ENCODE measurements around the gene FGFBP1. TPM values are rescaled to one million over a fixed set of nuclear protein-coding genes. Genes with fewer than 3 reads are reported as not detected.

The FGFBP1 gene
- total and polyA plus RNA-seq, 2 experiments from 2014 or later: not detected

- H3K27ac ChIP-seq: no peak overlapping the region
- no peaks in the 10 kb centered on the region for H3K4me1 ChIP-seq (ENCODE audit: low read depth)
- no peak for TF ChIP-seq CTCF (IDR thresholded peaks at IDR 0.05; ENCODE audit: low read depth, low read length)
- peak in 1 of 2 donors; percentile 12 for DNase-seq (ENCODE audit: low read depth in 1 of 2, low spot score in 1 of 2)
- H3K4me3 ChIP-seq: no peak overlapping the region
- H3K27me3 ChIP-seq: no peaks in the 10 kb centered on the region
- H3K9me3 ChIP-seq (ENCODE audit: low read depth): no peaks in the 10 kb centered on the region
- H3K36me3 ChIP-seq: no peaks in the 10 kb centered on the region
Measured at GRCh38 chr4:15976456-15977447, 38.2 kb upstream of the FGFBP1 start.

- no peaks in the 10 kb centered on the region for H3K27me3 ChIP-seq
- no peaks in the 10 kb centered on the region for H3K4me1 ChIP-seq (ENCODE audit: low read depth)
- no peak for TF ChIP-seq CTCF (IDR thresholded peaks at IDR 0.05; ENCODE audit: low read depth, low read length)
- H3K9me3 ChIP-seq (ENCODE audit: low read depth): no peaks in the 10 kb centered on the region
- DNase-seq (ENCODE audit: low read depth in 1 of 2, low spot score in 1 of 2): no peak
- no peak overlapping the region for H3K27ac ChIP-seq
- H3K4me3 ChIP-seq: no peak overlapping the region
- H3K36me3 ChIP-seq: no peaks in the 10 kb centered on the region
Measured at GRCh38 chr4:15971068-15971801, 32.7 kb upstream of the FGFBP1 start.

- Histone ChIP-seq H3K9me3 (ENCODE audit: low read depth) (no peaks in the 10 kb centered on the region), H3K36me3 (no peaks in the 10 kb centered on the region), H3K27ac (no peak overlapping the region), H3K27me3 (no peaks in the 10 kb centered on the region), H3K4me3 (no peak overlapping the region), H3K4me1 (ENCODE audit: low read depth) (no peaks in the 10 kb centered on the region)
- TF ChIP-seq CTCF (IDR thresholded peaks at IDR 0.05; ENCODE audit: low read depth, low read length): no peak
- DNase-seq (ENCODE audit: low read depth in 1 of 2, low spot score in 1 of 2): no peak
Measured at GRCh38 chr4:15968551-15969300, 30.2 kb upstream of the FGFBP1 start.

- Histone ChIP-seq H3K4me3 (no peak overlapping the region), H3K27me3 (no peaks in the 10 kb centered on the region), H3K27ac (no peak overlapping the region), H3K4me1 (ENCODE audit: low read depth) (no peaks in the 10 kb centered on the region), H3K9me3 (ENCODE audit: low read depth) (no peaks in the 10 kb centered on the region), H3K36me3 (no peaks in the 10 kb centered on the region)
- no peak for TF ChIP-seq CTCF (IDR thresholded peaks at IDR 0.05; ENCODE audit: low read depth, low read length)
- no peak for DNase-seq (ENCODE audit: low read depth in 1 of 2, low spot score in 1 of 2)
Measured at GRCh38 chr4:15965325-15965724, 26.8 kb upstream of the FGFBP1 start.

- no peak for DNase-seq (ENCODE audit: low read depth in 1 of 2, low spot score in 1 of 2)
- Histone ChIP-seq H3K36me3 (no peaks in the 10 kb centered on the region), H3K4me3 (no peak overlapping the region), H3K9me3 (ENCODE audit: low read depth) (no peaks in the 10 kb centered on the region), H3K27ac (no peak overlapping the region), H3K27me3 (no peaks in the 10 kb centered on the region), H3K4me1 (ENCODE audit: low read depth) (no peaks in the 10 kb centered on the region)
- TF ChIP-seq CTCF (IDR thresholded peaks at IDR 0.05; ENCODE audit: low read depth, low read length): no peak
Measured at GRCh38 chr4:15964159-15964558, 25.6 kb upstream of the FGFBP1 start.
